Stimulated activated CD8-positive, alpha-beta memory T cell treated with anti-CD3 and anti-CD28 coated beads, Interleukin-2, amount 100 ng/mL, for 1 hour (primary cell): Measurements from ENCODE around the gene RBM19.

Experiments used
- DNase-seq, 2 donors: peaks; one replicate each; pipeline ENCODE4 v3.0.0-alpha.2; 2020; ENCODE audit warnings: low read depth in 2 of 2

The RBM19 gene

DNA sequence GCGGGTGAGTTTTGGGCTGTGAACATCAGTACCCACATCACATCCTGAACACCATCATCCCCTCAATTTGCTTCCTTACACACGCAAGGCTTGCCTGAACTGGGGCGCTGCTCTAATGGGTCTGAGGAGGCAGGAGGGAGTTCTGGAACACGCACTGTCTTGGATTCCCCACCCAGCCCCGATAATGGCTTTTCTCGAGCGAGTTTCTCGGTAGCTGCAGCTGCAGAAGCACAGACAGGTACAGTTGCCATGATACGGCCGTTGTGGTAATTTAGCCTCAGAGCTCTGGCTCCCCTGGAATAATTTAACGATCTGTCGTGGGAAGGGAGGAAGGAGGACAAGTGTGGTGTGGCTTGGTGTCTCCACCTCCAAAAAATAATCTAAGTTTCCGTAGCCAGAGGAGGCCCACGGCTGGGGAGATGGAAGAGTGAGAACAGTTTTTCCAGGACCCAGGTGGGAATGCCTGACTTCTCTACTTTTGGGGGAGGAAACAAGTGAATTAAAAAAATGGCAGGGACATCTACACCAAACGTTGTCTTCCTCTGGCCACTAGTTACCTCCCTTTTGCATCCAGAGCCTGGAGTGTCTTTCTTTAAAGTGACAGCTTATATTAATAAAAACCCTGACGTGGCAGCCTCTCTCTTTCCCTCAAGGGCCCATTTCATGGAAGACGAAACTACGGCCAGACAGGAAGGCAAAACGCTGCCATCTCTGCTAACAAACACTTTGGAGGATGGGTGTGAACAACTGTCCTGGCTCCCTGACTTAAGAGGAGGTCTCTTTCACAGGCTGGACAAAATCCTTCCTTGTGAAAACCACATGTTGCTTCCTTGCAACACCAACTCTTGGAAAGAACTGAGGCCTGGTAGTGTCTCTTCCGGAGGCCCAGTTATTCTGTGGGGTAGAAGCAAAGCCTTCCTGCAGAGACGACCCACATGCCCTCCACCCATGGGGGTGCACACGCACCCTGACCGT, 84.8 kb downstream of the RBM19 start:
- no peak for DNase-seq

DNA sequence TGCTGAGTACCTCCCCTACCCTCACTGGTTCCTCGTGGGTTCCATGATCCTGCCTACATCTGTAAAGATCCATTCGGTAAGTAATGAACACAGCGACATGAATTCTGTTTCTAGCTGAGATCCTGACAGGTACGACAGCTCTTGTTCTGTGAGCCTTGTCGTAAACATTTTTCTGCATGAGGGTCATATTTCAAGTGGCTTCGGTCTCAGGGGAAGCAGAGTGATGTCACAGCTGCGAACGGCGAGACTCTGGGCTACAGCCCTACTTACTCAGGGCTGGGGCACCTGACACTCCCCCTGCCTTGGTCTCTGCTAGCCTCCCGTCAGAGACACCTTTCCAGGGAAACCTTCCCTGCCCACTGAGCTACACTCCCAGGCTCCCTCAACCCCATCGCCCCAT, 85.8 kb downstream of the RBM19 start:
- no peak for DNase-seq

DNA sequence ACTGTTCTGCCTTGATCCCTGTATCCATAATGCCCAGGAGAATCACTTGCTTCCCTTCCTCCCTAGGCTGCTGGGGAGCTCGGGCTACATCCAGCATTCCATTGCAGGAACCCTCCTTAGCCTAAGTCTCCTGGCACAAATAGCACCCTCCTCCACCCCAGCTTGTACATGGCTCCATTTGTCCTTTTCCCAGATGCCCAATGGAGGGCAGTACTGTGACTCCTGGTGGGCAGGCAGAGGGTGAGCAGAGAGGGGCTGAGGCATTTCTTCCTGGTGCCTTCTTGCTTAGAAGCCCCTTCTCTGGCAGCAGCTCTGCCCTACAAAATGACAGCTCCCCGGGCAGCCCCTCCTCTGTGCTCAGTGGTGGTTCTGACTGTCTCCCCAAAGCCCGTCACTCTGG, 86.5 kb downstream of the RBM19 start:
- DNase-seq, result no peak

GRCh38 chr12:113877607-113878006, 88.5 kb downstream of the RBM19 start:
- DNase-seq, result no peak

- no peak for DNase-seq
Observed at GRCh38 chr12:113876160-113876559, 90.0 kb downstream of the RBM19 start.

GRCh38 chr12:113875691-113876090, 90.4 kb downstream of the RBM19 start:
- DNase-seq, result no peak

DNA sequence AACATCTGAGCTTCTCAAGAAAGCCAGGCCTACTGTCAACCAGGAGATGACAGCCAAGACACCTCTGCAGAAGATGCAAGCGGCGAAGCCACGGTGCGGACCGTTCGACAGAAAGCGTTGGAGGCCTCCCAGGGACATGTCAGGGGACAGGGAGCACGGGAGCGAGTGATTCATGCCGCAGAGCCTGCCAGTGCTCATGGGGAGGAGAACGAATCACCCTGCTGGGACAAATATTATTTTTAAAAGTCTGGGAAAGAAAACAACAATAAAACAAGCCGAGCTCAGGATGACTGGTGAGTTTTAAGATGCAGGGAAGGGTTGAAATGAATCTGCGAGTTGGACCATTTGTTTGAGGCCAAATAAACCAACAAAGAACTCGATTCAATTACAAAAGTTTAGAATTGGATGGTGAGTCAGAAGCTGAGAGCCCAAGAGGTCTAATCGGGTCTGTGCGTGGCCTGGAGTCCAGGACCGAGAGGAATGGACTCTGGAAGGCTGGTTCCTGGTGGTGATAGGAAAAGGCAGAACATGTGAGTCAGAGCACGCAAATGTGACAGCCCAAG, 91.0 kb downstream of the RBM19 start:
- DNase-seq, result no peak

DNA sequence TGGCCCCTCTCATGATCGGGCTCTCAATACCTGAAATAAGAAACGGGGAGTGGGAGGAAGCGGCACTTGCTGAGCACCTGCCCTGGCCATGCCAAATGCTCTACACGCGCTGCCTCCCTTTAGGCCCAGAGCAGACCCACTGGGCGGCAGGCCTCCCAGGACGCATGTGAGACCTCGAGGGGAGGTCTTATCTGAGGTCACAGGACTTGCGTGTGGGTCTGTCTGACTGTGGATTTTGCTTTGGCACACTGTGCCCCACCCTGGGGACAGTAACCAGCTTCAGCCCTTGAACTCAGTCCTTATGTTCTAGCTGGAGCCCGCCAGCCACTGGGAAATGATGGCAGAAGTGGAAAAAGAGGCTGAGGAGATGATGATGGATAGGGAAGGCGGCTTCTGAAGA, 91.8 kb downstream of the RBM19 start:
- no peak for DNase-seq

GRCh38 chr12:113873740-113874139, 92.4 kb downstream of the RBM19 start:
- DNase-seq, result no peak

DNA sequence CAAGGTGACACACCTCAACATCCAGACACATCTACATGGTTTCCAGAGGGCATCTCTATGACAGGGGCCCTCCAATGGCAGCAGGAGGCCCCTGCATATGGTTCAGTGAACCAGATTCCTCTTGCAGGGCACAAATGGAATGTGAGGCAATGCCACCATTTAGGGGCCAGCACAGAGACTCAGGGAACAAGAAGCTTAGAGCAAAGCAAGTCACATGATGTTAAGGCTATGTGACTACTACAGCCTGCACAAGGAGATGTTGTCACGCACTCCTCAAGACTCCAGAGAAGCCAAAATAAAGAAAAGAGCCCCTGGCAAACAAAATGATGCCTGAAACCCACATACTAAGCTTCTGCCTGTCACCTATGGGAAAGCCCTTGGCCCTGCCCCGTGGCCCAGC, 95.2 kb downstream of the RBM19 start:
- DNase-seq, result no peak

- no peak for DNase-seq
Observed at GRCh38 chr12:113870035-113870434, 96.1 kb downstream of the RBM19 start.

DNA sequence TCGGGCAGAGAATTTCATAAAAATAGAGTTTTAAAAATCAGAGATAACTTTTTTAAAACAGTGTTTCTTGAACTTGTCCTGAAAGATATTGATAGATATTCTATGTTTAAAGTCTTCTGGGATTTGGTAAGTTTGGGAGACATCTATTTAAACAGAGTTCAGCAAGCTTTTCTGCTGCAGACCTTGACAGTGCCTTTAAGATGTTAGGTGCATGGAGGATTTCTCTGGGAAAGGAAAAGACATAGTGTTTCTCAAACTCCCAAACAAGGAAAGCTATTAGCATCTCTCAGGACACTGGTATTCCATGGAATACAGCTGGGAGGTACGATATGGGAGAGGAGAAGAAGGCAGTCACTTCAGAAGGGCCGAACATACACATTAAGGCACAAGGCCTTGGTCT, 97.8 kb downstream of the RBM19 start:
- no peak for DNase-seq

GRCh38 chr12:113867258-113867657, 98.9 kb downstream of the RBM19 start:
- no peak for DNase-seq

DNA sequence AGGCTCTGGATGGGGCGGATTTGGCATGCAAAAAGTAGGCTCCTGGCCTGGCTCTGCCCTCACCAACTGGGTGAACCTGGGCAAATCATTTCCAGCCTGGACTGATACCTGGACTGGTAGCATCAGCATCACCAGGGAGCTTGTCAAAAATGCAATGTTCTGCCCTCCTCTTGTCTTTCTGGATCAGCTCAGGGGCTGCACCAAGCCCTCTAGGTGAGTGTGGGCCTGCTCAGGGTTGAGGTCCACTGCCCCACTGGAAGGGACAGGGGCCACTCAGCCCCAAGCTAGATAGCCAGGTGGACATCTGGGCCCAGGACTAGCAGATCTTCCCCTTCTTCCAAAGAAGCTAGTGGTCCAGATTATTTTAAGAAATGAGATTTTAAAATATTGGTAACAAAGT, 99.6 kb downstream of the RBM19 start:
- DNase-seq, result no peak

DNA sequence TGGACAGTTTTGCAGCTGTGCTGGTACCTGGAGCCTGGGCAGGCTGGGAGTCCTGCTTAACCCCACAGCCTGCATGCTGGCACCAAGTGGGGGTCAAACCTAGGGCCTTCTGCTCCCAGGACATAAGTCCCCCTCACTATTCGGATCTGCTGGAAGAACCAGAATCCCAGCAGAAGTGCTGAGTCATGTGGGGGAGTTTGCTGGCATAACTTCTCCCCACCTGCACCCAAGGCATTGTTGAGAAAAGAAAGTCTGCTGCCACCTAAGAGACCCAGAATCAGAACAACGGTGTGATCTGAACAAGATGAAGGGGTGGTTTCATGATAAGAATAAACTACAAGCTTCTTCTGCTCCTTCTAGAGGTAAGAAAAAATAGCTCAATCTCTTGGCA, 102.7 kb downstream of the RBM19 start:
- no peak for DNase-seq

DNA sequence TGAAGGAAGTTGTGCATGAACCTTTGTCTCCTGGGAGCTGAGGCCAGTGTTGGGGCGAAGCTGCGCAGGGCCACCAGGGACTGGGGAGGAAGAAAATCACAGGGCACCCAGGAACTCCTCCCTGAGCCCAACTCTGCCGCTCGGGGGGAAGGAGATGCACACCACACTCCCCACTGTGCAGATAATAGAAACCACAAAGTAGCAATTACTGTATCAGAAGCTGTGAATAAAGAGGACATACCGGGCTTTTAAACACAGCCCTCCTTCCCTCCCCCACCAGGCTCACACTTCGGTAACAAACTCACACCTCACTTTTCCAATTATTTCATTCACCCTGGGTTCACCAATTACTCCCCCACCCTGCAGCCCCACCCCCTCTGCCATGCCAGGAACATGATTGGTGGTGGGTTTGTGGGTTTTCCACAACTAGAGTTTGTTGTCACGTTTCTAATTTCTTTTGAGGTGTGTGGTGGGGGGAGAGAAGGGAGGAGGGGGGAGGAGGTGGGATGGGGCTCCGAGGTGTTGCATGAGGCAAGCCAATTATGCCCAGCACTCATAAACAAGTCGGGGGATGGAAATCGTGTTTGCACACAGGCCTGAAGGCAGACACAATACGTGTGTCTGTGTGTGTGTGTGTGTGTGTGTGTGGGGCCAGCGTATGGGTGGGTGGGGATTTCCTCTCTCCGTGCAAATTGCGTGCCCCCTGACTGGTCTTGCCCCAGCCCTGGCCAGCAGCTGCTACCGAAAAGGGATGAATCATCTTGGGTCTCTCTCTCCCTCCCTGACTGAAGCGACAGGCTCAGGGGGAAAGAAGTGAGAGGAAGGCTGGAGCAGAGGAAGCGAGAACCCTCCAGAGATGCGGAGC, 103.3 kb downstream of the RBM19 start:
- DNase-seq, result no peak

- no peak for DNase-seq
Observed at GRCh38 chr12:113861708-113862312, 104.3 kb downstream of the RBM19 start.

GRCh38 chr12:113860950-113861349, 105.2 kb downstream of the RBM19 start:
- no peak for DNase-seq

DNA sequence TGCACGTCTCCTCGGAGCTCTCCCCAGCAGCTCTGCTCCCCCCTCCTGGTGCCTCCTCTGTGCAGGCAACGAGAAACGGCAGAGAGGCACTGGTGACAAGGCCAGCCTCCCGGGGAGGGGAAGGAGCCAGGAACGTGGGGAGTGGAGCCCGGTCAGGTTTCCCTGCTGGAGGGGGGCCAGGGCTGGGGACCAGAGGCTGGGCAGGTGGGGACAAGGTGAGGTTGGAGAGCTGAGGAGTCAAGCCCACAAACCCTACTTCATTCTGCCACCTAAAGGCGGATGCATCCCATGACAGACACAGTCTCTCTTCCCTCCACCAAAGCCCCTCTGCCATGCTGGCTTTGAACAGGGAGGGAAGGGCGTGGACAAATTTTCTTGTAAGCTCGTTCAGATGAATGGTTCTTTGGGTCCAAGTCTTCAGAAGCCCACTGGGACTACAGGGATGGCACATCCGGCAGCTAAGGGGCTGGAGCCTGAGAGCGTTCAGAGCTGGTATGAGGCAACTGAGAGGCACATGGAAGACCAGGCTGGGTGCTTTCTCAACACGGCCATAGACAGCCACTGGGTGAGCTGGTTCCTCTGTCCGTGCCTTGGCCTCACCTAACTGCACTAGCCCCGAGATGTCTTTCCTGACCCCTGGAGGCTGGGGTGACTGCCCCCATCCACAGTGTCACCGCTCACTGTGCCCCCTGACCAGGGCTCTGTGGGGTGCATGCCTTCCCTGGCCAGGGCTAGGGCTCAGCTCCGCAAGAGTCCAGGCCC, 105.9 kb downstream of the RBM19 start:
- no peak for DNase-seq

- no peak for DNase-seq
Observed at GRCh38 chr12:113858841-113859386, 107.2 kb downstream of the RBM19 start.

DNA sequence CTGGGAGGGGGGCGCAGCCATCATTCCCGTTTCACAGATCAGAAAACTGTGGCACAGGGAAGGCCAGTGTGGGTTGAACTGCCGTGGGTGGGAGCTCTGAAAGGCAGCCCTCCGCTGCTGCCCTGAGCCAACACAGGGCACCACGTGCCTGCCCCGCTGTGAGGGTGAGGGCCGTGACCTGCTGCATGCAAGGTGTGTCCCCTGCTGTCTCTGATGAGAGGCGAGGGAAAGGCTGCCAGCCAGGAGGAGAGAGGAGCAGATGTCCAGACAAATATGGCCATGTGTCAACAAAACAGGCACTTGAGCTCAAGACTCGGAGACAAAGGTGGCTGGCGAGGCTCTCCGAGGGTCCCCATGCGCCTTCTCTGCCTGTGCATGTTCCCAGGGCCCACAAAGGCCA, 108.8 kb downstream of the RBM19 start:
- DNase-seq, result no peak
